Measurements from ENCODE around the gene ABCC10.
"Not testable (repeated sequence)": the region's sequence is repeated elsewhere in the genome, so short reads cannot be mapped to it uniquely, and the experiment has no call there.

ABCC10 gene

DNA sequence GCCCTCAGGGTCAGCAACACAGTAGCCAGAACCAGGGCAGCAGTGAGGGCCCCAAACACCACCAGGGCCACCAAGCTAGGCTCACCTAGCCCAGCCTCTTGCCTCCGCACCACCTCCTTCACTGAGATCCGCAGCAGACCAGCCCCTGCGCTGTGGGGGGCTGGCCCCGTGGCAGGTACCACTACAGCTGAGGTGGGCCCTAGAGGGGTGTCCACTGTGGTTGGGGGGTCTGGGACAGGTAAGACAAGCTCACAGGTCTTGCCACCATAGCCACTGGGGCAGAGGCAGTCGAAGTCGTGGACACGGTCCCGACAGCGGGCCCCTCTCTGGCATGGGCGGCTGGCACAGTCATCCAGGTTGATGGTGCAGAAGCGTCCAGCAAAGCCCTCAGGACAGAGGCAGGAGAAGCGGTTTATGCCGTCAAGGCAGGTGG lies 23.4 kb downstream of the ABCC10 start:
- no peak for DNase-seq

DNA sequence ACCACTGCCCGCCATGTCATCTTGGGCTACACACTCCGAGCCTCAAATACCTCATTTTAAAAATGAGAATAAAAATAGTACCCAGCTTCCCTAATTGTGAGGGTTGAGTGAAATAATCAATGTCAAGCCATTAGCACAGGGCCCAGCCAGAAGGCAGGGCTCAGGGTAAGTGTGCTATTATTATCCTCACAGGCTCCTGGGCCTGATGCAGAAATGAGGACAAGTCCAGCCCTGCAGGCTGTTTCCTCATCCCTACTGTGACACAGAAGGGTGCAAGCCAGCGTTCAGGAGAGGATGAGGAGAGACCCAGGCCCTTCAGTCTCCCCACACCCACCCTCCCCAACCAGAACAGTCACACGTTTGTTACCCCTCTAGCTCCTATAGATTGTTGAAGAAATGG lies 24.0 kb downstream of the ABCC10 start:
- no peak for DNase-seq

DNA sequence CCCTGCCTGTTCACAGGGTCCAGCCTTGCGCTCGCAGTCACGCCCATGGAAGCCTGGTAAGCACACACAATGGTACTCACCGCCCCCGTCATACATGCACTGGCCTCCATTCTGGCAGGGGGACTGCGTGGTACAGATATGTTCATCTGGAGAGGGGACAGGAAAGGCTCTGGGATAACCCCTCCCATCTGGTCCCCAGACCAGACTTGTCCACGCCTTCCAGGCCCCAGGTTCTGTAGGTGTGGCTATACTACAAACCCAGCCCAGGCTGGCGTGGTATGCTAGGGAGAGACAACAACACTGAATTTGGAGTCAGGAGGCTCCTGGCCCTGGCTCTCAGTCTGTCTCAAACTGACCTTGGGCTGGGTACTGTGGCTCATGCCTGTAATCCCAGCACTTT lies 24.6 kb downstream of the ABCC10 start:
- DNase-seq = no peak

DNA sequence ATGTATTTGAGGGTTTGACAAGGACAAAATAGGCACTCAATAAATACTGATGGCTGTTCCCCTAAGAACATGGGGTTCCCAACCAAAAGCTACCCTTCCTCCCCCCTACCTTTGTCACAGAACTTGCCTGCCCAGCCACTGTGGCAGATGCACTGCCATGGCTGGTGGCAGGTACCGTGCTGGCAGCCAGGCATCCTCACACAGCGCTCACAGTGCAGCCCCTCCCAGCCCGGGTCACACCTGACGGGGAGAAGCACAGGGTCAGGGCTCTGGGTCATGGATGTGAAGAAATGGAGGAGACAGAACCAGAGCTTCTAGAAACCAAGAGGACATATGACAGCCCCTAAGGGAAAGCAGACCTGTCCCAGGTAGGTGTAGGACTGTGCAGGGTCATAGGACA lies 25.6 kb downstream of the ABCC10 start:
- DNase-seq = no peak

DNA sequence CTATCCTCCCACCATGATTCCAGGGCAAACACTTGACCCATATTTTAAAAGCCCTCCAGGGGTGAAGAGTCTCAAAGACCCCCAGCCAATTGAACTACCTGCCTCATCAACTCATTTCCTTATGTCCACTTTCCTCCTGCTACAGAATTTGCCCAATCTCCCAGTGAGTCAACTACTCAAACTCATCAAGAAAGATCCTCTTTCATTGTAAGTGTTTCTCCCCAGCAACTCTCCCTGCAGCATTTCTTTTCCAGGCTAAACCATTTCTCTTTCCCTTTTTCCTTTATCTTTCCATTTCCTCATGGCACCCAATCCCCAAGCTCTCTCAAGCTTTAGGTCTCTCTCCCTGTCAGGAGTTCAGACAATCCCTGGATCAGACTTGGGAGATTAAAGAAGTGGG lies 26.5 kb downstream of the ABCC10 start:
- DNase-seq = no peak

DNA sequence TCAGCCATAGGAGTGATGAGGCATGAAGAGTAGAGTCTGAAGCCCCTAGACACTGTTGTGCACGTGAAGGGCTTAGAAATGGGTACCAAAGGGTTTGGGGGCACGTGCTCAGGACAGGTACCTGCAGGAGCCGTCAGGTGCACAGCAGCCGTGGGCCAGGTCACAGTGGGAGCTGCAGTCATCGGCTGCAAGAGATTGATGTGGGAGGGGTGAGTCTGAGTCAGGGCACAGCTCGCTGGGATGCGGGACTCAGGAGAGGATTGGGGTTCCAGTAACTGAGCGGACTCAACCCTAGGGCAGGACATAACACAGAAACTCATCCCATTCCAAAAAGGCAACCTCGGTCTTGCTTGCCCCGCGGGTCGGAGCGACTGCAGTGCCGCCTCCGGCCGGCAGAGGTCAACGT lies 27.0 kb downstream of the ABCC10 start:
- peak; percentile 64 to 68 for DNase-seq

DNA sequence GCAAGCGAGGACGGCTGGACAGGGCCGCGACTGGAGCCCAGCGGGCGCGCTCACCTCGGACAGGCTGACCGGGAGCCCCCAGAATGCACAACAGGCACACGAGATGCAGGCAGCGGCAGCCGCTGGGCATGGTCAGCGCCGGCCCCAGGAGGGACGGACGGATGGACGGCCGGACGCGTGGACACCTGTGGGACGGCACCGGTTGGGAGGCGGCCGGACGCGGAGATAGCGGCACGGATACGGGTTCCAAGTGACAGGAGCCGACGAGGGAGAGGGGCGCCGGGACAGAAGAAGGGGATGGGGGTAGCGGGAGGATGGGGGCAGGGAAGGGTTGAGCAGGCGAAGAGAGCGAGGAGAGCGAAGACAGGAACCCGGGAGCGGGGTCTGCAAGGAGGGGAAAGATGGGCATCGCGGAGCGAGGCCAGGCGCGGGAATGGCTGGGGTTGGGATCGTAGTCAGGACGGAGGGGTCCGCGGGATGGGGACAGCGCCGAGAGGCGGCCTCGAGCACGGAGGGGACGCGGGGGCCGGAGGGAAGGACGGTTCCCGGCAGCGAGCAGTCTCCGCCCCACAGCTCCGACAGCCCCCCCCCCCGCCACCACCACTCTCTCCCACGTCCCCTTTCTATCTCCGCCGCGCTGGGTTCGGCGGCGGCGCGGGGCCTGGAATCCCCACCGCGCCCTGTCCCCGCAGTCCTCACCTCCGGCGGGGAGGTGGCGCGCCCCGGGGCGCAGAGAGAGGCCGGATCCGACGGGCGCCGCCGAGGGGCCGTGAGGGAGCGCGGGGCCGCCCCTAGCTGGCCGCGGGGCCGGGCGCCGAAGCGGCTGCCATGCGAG lies 27.6 kb downstream of the ABCC10 start:
- DNase-seq = peak in 1 of 2 donors; percentile 30

DNA sequence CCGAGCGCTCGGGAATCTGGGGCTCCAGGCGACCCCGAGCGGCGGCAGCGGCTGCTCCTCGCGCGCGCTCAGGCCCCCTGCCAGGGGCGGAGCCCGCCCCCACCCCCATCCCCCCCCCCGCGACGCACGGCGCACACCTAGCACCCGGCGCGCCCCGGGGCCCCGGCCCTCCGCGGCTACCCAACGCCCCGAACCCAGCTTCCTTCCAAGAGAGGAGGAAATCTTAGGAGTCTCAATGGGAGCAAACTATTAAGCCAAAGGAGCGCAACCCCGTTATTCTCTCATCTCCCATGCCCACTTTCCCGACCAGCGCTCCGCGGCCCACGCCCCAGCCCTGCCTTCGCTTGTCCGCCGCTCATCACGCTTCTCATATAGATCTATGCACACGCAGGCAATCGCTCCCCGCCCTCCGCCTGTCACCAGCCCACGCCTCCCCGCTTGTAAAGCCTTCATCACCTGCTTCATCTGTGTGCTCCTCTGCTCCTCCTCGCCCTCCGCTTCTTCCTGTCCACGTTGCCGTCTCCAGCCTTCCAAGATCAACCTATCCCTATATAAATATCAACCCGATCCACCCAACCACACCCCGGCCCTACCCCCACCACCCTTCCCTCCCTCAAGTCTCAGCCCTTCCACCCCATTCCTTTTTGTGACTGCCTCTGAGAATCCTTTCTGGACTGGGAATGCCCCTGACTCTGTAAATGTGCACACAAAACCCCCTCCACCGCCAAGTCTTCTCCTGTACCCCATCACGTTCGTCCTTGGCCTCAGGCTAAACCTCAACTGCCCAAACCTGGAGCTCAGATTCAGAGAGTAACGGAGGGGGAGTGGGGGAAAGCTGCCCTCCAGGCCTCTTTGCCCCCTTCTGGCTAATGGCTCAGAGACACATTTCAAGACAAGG lies 28.4 kb downstream of the ABCC10 start, which contains the start of gene DLK2:
Gene DLK2 (minus strand): TSS at position 18 of the 898 bp plus-strand sequence. CDS start 723 bp downstream, outside the sequence.
- peak; percentile 30 to 42 for DNase-seq

DNA sequence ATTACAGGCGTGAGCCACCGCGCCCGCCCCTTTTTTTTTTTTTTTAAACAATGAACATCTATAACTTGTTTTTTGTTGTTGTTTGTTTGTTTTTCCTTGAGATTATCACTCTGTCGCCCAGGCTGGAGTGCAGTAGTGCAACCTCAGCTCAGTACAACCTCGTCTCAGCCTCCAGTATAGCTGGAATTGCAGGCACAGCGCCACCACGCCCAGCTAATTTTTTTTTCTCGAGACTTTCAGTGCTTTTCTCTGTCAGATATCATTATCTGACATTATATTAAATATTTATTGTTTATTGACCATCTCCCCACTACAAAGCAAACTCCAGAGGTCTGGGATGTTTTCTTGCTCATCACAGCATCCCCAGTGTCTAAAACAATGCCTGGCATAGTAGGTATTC lies 30.3 kb downstream of the ABCC10 start:
- DNase-seq = no peak

DNA sequence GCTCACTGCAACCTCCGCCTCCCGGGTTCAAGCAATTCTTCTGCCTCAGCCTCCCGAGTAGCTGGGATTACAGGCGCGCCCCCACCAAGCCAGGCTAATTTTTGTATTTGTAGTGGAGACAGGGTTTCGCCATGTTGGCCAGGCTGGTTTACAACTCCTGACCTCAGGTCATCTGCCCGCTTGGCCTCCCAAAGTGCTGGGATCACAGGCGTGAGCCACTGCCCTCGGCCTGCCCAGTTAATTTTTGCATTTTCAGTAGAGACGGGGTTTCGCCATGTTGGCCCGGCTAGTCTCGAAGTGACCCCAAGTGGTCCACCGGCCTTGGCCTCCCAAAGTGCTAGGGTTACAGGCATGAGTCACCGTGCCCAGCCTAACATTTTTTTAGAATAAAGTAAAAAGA lies 30.8 kb downstream of the ABCC10 start:
- DNase-seq = not testable (repeated sequence)

DNA sequence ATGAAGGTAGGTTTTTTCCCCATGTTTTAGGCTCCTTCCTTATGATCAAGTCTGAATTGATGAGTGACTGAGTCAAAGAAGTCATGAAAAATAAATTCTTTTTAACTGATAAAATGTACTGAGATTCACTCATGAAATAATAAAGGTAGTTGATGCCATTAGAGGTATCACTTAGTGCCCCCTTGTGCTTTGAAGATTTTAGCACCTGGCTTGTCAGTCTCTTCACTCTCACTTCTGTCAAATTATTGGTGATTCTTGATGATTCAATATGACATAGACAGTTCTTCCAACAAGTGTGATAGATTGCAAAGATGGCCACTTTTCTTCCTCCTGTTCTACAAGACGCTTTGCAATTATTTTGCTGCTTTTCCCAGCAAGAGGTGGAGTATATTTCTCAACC lies 32.2 kb downstream of the ABCC10 start:
- no peak for DNase-seq

DNA sequence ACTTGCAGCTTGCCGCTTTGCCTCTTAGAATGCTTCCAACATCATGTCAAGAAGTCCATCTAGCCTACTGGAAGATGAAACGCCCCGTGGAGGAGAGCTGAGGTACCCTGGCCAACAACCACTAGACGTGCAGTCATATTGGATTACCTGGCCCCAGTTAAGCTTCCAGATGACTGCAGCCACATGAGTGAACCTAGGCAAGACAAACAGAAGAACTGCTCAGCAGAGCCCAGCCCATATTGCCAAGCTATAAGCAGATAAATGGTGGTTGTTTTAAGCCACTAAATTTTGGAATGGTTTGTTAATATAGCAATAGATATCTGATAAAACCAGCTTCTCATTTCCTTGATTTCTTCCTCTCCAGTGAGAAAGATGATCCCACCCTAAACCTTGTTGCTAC lies 32.7 kb downstream of the ABCC10 start:
- DNase-seq = no peak

DNA sequence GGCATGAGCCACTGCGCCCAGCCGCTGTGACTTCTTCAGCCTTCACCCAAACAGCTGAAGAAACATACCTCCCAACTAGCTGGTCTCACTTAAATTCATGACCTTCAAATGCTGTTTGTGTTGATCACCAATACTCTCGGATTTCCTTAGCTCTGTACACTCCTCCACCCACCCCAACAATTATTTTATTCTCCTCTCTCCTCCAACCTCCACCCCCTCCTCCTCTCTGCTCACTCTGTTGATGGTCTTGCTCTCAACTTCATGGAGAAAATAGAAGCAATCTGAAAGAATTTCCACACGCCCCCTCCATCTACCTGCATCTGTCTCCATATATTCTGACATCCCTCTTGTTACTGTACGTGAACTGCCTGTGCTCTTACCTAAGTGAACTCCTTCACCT lies 34.6 kb downstream of the ABCC10 start:
- DNase-seq = no peak

DNA sequence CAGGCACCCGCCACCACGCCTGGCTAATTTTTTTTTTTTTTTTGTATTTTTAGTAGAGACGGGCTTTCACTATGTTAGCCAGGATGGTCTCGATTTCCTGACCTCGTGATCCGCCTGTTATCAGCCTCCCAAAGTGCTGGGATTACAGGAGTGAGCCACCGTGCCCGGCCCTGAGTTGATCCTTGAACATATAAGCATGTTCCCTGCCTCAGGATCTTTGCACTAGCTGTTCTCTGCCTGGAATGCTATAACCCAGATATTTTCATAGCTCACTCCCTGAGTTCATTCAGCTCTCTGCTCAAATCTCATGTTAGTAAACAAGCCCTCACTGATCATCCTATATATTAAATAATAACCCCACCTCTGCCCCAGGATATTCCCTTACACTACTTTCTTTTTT lies 37.0 kb downstream of the ABCC10 start:
- DNase-seq = no peak

DNA sequence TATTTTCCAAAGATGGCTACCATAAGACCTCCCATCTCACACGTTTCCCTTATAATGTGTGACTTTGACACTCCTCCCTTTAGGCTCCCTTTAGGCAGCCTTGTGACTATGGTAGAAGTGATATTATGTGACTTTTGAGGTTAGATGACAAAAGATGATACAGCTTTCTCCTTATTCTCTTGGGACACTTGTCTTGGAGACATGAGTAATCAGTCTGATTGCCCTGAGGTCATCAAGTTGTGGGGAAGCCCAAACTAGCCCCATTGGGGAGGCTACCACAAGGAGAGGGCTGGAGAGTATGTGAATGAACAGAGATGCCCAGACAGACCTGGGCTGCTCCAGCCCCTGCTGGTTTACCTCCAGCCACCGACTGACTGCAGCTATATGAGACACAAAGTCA lies 38.6 kb downstream of the ABCC10 start:
- DNase-seq = no peak

DNA sequence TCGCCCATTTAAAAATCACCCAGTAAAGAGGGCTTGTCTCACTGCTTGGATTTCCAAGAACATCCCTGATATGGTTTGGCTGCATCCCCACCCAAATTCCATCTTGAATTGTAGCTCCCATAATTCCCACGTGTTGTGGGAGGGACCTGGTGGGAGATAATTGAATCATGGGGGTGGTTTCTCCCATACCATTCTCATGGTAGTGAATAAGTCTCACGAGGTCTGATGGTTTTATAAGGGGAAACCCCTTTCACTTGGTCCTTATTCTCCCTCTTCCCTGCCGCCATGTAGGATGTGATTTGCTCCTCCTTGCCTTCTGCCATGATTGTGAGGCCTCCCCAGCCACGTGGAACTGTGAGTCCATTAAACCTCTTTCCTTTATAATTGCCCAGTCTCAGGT lies 39.9 kb downstream of the ABCC10 start:
- not testable (repeated sequence) for DNase-seq

DNA sequence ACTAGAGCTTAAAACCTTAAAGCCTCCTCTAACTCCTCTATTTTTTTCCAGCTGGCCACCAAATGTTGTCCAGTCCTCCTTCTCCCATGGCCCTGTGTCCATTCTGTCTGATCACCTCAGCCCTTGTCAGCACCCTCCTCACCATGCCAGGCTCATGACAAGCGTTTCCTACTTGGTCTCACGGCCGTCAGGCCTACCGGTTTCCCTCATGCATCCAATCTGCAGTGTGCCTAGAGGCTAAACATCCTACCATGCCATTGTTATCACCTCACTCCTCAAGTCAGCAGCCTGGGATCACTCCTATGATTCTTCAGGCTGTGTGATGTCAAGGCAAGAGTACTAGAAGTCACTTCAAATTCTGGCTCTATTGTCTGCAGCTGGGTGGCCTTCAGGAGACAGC lies 40.4 kb downstream of the ABCC10 start:
- DNase-seq = no peak

DNA sequence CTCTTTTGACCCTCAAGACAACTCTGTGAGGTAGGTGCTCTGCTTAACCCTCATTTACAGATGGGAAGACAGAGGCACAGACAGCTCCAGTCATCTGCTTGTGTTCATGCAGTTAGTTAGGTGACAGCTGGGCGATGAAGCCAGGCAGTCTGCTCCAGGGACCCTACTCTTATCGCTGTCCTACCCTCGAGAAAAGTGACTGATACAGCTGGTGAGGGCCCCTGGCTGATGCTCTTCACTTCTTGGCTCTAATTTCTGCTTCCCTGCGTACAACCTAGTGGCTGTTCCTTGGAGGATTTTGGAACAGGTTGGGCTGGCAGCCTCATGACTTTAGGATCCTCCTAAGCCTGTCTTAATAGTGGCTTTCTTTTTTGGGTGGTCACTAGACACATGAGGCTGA lies 40.9 kb downstream of the ABCC10 start:
- no peak for DNase-seq

DNA sequence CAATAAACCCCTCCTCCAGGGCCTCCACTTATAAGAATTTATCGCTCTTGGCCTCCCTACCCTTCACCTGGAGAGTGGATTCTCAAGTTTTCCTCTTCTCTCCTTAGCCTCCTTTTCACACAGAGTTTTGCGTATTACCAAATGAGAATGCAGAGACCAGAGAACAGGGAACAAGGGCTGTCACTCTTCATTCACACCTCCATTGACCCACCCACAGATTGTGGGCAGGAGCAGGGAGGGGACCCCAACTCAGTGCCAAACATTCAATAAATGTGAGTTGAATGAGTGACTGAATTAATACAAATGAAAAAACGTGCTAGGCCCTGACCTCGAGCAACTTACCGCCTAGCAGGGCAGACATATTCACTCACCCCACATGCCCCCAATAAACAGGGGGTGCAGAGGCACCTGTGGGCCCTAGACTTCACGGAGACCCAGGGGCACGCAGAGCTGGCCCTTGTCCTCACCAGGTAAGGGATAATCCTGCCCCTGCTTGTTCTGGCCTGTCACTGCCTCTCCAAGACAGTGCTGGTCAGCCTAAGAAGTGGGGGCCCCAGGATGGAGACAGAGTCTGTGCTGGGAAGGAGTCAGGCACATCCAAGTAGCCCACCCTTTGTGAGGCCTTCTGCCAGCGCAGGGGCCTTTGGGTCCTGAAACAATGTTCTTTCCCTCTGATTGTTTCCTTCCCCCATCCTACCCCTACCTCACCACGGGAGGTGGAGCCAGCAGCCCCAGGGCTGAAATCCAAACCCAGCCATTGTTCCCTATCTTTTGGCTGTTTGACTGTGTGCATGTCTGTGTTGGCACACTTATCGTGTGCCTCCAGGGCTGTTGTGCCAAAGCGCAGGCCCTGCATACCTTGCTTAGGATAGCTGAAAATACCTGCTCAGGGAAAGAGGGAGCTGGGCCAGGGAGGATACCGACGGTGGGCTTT lies 41.7 kb downstream of the ABCC10 start:
- no peak for DNase-seq

DNA sequence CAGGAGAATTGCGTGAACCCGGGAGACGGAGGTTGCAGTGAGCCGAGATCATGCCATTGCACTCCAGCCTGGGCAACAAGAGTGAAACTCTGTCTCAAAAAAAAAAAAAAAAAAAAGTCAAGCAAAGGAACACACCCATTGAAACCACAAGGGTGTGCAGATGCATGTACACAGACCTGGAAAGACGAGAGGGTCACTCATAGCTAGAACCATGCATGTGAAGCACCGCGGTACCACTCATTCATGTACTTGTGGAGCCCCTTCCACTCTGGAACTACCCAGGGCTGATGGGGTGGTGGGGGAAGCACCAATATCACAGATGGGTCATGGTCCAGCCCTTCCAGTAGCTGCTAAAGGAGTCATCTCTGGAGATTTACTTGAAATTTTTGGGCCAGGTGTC lies 42.6 kb downstream of the ABCC10 start:
- DNase-seq = no peak

DNA sequence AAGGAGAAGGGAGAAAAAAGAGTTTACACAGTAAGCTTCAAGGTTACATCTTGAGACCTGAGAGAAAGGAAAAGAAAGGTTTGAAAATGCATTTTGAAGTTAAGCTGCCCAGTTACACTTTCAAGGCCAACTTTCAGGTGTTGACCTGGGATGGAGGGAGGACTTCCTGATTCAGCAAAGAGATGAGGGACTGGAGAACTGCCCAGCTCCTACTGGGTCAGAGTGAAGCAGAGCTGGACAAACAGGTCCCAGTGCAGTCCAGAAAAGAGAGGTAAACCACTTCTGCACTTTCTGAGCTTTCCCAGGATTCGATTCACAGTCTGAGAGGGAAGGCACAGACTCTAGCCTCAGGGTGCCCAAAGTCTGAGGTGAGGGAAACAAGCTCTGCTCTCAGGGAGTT lies 44.1 kb downstream of the ABCC10 start:
- DNase-seq = no peak

DNA sequence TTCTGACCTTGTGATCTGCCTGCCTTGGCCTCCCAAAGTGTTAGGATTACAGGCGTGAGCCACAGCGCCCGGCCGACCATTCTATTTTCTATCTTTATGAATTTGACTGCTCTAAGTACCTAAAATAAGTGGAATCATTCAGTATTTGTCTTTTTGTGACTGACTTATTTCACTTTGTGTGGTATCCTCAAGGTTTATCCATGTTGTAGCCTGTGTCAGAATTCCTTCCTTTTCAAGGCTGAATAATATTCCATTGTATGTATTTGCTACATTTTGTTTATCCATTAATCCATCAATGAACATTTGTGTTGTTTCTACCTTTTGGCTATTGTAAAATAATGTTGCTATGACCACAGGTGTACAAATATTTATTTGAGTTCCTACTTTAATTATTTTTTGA lies 45.2 kb downstream of the ABCC10 start:
- no peak for DNase-seq

DNA sequence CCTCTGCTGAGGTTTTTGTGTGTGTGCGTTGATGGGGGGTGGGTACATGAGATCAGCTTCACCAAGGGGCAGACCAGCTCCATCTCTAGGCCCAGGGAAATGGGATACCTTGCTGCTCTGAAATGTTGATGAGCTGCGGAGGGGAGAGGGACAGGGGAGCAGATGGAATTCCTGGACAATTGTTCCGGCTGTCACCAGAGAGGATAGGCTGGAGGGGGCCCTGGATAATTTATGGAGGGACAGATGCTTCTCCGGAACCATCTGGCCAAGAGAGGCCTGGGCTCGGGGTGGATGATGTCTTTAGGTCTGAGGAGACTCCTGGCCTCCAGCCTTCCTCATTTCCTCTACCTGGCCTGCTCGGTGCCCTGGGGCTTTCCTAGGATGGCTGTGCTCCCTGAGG lies 48.2 kb downstream of the ABCC10 start:
- no peak for DNase-seq

Measured in CD4-positive, alpha-beta T cell treated with Interleukin-4 for 1 hour (primary cell).